ENCODE results near the gene RHOJ.

GRCh38 chr14:63276016-63276415 lies 71.8 kb downstream of the RHOJ start:
- TF ChIP-seq EZH2 (IDR thresholded peaks at IDR 0.05; ENCODE audit: borderline replicate concordance, insufficient read depth, low read length, poor library complexity, severe bottlenecking) (no peak), CTCF (IDR thresholded peaks at IDR 0.05; ENCODE audit: poor library complexity, severe bottlenecking) (no peak), REST (IDR thresholded peaks at IDR 0.05; ENCODE audit: borderline replicate concordance) (no peak)
